ENCODE data around the gene TRANK1.

The TRANK1 gene

GRCh38 chr3:36957862-36958686 is 13.2 kb upstream of the TRANK1 start:
- no peaks in the 10 kb centered on the region for H3K9me3 ChIP-seq (ENCODE audit: control insufficient read depth, insufficient read depth, low read length)
- H3K79me2 ChIP-seq (ENCODE audit: control insufficient read depth, low read length), result no peaks in the 10 kb centered on the region
- no peak overlapping the region for H3K4me2 ChIP-seq (ENCODE audit: low read length)
- no peaks in the 10 kb centered on the region for H3F3A ChIP-seq (ENCODE audit: control insufficient read depth, insufficient read depth)
- H3K27ac ChIP-seq (ENCODE audit: low read depth, low read length), result no peak overlapping the region
- no peaks in the 10 kb centered on the region for H3K9me2 ChIP-seq (replicated peaks; ENCODE audit: control insufficient read depth, low read length)
- TF ChIP-seq CTCF (IDR thresholded peaks at IDR 0.05; ENCODE audit: low read depth, low read length, poor library complexity, severe bottlenecking) (no peak), EZH2phosphoT487 (IDR thresholded peaks at IDR 0.05; ENCODE audit: borderline replicate concordance, low read length) (no peak)
- no peaks in the 10 kb centered on the region for H4K20me1 ChIP-seq (ENCODE audit: control insufficient read depth, insufficient read depth, low read depth, low read length)
- no peak overlapping the region for H3K4me3 ChIP-seq (ENCODE audit: low read length)
- H3K36me3 ChIP-seq (ENCODE audit: control insufficient read depth, low read length), result no peaks in the 10 kb centered on the region
- no peaks in the 10 kb centered on the region for H3K27me3 ChIP-seq (ENCODE audit: control insufficient read depth, low read length)
- peaks cover 12% of the 10 kb centered on the region for H3K4me1 ChIP-seq (ENCODE audit: control insufficient read depth, low read length)

GRCh38 chr3:36957063-36957462 is 12.2 kb upstream of the TRANK1 start:
- Histone ChIP-seq H3K4me1 (ENCODE audit: control insufficient read depth, low read length) (peaks cover 12% of the 10 kb centered on the region), H3K79me2 (ENCODE audit: control insufficient read depth, low read length) (no peaks in the 10 kb centered on the region), H4K20me1 (ENCODE audit: control insufficient read depth, insufficient read depth, low read depth, low read length) (no peaks in the 10 kb centered on the region), H3K36me3 (ENCODE audit: control insufficient read depth, low read length) (no peaks in the 10 kb centered on the region), H3K4me3 (ENCODE audit: low read length) (no peak overlapping the region), H3K27me3 (ENCODE audit: control insufficient read depth, low read length) (no peaks in the 10 kb centered on the region), H3K4me2 (ENCODE audit: low read length) (no peak overlapping the region), H3K9me2 (replicated peaks; ENCODE audit: control insufficient read depth, low read length) (no peaks in the 10 kb centered on the region), H3K27ac (ENCODE audit: low read depth, low read length) (no peak overlapping the region), H3K9me3 (ENCODE audit: control insufficient read depth, insufficient read depth, low read length) (no peaks in the 10 kb centered on the region), H3F3A (ENCODE audit: control insufficient read depth, insufficient read depth) (no peaks in the 10 kb centered on the region)
- TF ChIP-seq EZH2phosphoT487 (IDR thresholded peaks at IDR 0.05; ENCODE audit: borderline replicate concordance, low read length) (no peak), CTCF (IDR thresholded peaks at IDR 0.05; ENCODE audit: low read depth, low read length, poor library complexity, severe bottlenecking) (peak; percentile 75)

- TF ChIP-seq CTCF (IDR thresholded peaks at IDR 0.05; ENCODE audit: low read depth, low read length, poor library complexity, severe bottlenecking) (no peak), EZH2phosphoT487 (IDR thresholded peaks at IDR 0.05; ENCODE audit: borderline replicate concordance, low read length) (no peak)
- Histone ChIP-seq H3K4me1 (ENCODE audit: control insufficient read depth, low read length) (peaks cover 12% of the 10 kb centered on the region), H3K9me3 (ENCODE audit: control insufficient read depth, insufficient read depth, low read length) (no peaks in the 10 kb centered on the region), H3K36me3 (ENCODE audit: control insufficient read depth, low read length) (no peaks in the 10 kb centered on the region), H4K20me1 (ENCODE audit: control insufficient read depth, insufficient read depth, low read depth, low read length) (no peaks in the 10 kb centered on the region), H3K27ac (ENCODE audit: low read depth, low read length) (no peak overlapping the region), H3K4me2 (ENCODE audit: low read length) (no peak overlapping the region), H3K4me3 (ENCODE audit: low read length) (no peak overlapping the region), H3F3A (ENCODE audit: control insufficient read depth, insufficient read depth) (no peaks in the 10 kb centered on the region), H3K79me2 (ENCODE audit: control insufficient read depth, low read length) (no peaks in the 10 kb centered on the region), H3K27me3 (ENCODE audit: control insufficient read depth, low read length) (no peaks in the 10 kb centered on the region), H3K9me2 (replicated peaks; ENCODE audit: control insufficient read depth, low read length) (no peaks in the 10 kb centered on the region)
These were observed 11.3 kb upstream of the TRANK1 start for GRCh38 chr3:36956155-36956554.
